NCI-H510A (cell line): ENCODE measurements around the gene PHF5A.

ENCODE experiments used
- DNase-seq: peaks from one replicate; lab custom pipeline; 2025; lab: John Stamatoyannopoulos, UW

Gene PHF5A

GRCh38 chr22:41411021-41411851 is 57.3 kb downstream of the PHF5A start:
- no peak for DNase-seq

GRCh38 chr22:41410311-41410751 is 58.2 kb downstream of the PHF5A start:
- no peak for DNase-seq
